ENCODE results near the gene ZC3H8.
"Not testable (repeated sequence)": the region's sequence is repeated elsewhere in the genome, so short reads cannot be mapped to it uniquely, and the experiment has no call there.

The ZC3H8 gene

GRCh38 chr2:112259509-112260294 lies 4.9 kb upstream of the ZC3H8 start:
- DNase-seq: peak; percentile 57

DNA sequence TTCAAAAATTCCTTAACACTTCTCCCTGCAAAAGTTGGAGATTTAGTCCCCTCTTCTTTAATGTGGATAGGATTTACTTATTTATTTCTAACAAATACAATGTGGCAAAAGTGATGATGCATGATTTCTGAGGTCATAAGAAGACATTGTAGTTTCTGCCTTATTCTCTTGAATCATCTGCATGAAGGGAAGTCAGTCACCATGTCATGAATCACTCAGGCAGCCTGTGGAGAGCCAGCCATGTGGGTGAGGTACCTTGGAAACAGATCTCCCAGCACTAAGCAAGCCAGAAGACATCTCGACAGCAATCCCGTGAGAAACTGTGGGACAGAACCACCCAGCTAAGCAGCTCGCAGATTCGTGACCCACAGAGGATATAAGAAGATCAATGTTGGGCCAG lies 2.7 kb upstream of the ZC3H8 start:
- DNase-seq: no peak

DNA sequence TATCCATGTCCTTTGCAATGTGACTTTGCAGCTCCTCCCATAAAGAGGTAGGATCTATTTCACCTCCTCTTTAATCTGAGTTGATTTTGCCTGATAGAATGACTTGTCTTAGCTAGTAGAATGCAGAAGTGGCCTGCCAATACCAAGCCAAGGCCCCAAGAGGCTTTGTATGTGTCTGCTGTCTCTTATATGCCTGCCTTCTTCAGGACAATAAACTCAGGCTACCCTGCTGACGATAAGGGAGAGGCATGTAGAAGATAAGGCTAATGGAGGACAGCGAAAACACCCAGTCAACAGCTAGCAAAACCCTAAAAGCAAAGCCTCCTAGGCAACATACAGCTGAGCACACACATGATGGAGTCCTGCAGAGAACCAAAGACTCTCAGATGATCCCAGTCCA lies 1.8 kb upstream of the ZC3H8 start:
- DNase-seq: no peak

- no peak for DNase-seq
These were observed 1.0 kb upstream of the ZC3H8 start for GRCh38 chr2:112255875-112256274.

GRCh38 chr2:112253261-112253815 lies 1.5 kb downstream of the ZC3H8 start:
- DNase-seq: no peak

GRCh38 chr2:112251271-112251670 lies 3.6 kb downstream of the ZC3H8 start:
- no peak for DNase-seq

DNA sequence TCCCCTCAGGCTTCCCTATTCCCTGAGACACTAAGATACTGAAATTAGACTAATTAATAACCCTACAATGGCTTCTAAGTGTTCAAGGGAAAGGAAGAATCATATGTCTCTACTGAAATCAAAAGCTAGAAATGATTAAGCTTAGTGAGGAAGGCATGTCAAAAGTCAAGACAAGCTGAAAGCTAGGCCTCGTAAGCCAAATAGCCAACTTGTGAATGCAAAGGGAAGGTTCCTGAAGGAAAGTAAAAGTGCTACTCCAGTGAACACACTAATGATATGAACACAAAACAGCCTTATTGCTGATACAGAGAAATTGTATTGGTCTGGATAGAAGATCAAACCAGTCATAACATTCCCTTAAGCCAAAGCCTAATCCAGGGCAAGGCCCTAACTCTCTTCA lies 10.0 kb downstream of the ZC3H8 start:
- no peak for DNase-seq

DNA sequence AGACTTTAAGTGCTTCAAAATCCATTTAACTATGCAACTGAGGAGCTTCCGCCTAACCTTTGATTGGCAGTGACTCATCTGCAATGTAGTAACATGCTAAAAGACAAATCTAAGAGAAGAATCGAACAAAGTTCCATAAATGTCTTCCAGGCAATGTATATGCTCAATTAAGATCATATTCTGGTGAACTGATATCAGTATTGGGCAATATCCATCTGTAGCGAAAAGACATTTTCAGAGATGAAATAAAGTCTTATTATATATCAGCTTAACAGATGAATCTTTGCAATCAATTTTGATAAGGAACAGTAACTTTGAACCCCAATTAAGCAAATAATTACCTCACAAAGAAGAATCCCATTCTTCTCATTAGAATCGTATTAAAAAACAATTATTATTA lies 11.6 kb downstream of the ZC3H8 start:
- no peak for DNase-seq

- DNase-seq: no peak
These were observed 12.5 kb downstream of the ZC3H8 start for GRCh38 chr2:112242384-112242783.

DNA sequence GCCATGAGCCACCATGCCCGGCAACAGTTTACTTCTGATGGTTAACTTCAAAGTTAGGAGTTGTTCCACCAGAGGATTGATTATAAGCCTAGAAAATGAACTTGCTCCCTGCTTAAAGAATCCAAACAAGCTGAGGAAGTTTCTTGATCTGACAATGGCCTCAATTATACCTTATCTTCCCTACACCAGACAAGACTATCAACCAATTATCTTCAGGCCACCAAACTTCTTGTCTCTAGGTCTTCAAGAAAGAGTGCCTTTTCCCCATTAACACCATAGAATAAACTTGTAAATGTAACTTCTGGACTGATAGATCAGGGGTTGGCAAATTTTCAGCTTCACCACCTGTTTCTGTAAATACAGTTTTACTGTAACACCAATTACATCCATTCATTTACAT lies 15.0 kb downstream of the ZC3H8 start:
- DNase-seq: no peak

GRCh38 chr2:112230371-112230770 lies 24.5 kb downstream of the ZC3H8 start:
- DNase-seq: no peak

DNA sequence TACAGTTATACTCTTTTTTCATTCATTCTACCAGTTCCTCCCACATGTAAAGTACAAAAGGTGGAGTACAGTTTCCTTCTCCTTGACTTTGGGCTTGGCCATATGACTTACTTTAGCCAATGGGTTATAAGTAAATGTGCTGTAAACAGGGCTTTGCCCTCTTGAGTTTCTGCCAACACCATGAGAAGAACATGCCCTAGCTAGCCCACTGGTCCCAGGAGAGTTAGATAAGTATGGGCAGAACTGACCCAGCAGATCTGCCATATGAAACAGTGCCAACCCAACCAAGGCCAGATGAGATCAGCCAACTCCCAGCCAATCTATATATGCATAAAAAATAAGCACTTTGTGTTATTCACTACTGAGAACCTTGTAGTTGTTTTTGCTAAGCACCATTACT lies 25.5 kb downstream of the ZC3H8 start:
- DNase-seq: peak; percentile 63

DNA sequence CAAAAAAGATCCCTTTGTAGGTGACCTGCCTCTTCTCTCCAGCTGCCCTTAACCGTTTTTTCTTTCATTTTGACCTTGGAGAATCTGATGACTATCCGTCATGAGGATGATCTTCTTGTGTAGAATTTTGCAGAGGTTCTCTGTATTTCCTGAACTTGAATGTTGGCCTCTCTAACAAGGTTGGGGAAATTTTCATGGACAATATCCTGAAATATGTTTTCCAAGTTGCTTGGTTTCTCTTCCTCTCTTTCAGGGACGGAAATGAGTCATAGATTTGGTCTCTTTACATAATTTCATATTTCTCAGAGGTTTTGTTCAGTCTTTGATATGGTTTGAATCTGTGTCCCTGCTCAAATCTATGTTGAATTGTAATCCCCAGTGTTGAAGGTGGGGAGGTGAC lies 34.0 kb downstream of the ZC3H8 start:
- DNase-seq: no peak

- DNase-seq: no peak
These were observed 34.7 kb downstream of the ZC3H8 start for GRCh38 chr2:112220186-112220585.

DNA sequence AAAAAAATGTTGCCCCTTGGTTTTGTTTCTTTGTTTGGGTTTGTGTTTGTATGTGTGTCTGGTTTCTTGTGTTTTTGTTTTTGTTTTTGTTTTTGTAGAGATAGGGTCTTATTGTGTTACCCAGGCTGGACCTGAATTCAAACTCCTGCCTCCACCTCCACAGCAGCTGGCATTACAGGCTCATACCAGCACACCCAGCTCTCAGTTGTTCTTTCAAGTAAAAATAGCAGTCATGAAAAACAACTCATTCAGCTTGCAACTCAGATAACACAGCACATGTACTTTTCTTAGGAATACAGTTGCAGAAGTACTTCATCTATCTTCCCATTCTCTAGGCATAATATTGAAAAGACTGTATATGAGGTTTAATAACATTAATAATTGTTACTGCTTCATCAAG lies 37.0 kb downstream of the ZC3H8 start:
- DNase-seq: no peak

DNA sequence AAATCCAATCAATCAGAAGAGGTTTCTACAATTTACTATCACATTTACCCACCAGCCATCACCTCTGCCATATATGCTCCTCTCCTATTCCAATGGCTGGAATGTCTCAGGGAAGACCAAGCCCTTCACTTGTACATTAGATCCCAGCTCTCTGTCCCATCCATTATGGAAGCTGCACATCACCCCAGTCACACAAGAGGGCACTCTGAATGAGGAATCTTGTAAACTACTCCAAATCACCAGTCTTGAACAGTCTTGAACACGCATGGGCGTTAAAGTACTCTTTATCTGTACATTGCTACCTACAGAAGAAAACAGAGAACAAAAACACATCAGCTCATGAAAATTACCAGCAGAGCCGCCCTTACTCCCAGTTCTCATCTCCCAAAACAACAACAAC lies 38.7 kb downstream of the ZC3H8 start:
- DNase-seq: no peak

GRCh38 chr2:112207905-112208304 lies 46.9 kb downstream of the ZC3H8 start:
- DNase-seq: not testable (repeated sequence)

GRCh38 chr2:112204411-112204810 lies 50.4 kb downstream of the ZC3H8 start:
- no peak for DNase-seq

GRCh38 chr2:112201696-112202430 lies 53.0 kb downstream of the ZC3H8 start:
- DNase-seq: no peak

GRCh38 chr2:112199188-112199587 lies 55.7 kb downstream of the ZC3H8 start:
- no peak for DNase-seq

GRCh38 chr2:112198780-112199179 lies 56.1 kb downstream of the ZC3H8 start:
- no peak for DNase-seq

GRCh38 chr2:112197868-112198267 lies 57.0 kb downstream of the ZC3H8 start:
- DNase-seq: no peak

GRCh38 chr2:112195950-112196349 lies 58.9 kb downstream of the ZC3H8 start:
- no peak for DNase-seq

DNA sequence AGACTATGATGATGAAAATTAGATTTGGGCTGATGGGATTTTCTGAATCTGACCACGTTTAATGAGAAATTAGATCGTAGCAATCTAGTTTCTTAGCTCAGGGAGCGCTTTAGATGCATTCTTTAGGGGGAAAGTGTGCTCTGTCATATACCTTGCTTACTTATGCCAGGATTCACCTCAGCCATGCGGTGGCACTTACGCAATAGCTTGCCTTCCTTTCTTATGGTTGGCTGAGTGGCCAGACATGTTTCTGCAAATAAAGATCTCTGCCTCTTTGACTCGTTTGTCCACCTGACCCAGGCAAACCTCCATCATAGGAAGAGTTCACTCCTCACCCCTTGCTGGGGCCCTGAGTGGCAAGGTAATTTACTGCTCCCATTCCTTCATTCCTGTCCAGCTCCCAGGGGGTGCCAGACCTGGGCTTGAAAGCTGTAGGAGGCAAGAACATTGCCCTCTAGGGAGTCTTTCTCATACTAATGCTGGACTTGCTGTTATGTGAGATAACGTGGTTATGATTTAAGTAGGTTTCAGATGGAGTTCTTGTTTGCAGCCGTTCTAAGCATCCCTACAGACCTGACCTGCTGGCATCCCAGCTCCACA lies 59.6 kb downstream of the ZC3H8 start:
- no peak for DNase-seq

Measured in T1000 (cell line).